Measurements from ENCODE around the gene ASAP2.

ASAP2 gene

GRCh38 chr2:9220201-9220600 is 13.6 kb downstream of the ASAP2 start:
- no peaks in the 10 kb centered on the region for H3K27me3 ChIP-seq (replicated peaks; ENCODE audit: control insufficient read depth, insufficient read depth, low read length, poor library complexity, severe bottlenecking)
- H3K4me3 ChIP-seq (ENCODE audit: insufficient read depth, low read depth, low read length, poor library complexity, severe bottlenecking): no peak overlapping the region
- DNase-seq: no peak
- no peaks in the 10 kb centered on the region for H3K36me3 ChIP-seq (ENCODE audit: control insufficient read depth, insufficient read depth, low read length)
- no peaks in the 10 kb centered on the region for H3K4me1 ChIP-seq (ENCODE audit: control insufficient read depth, insufficient read depth, low read length, poor library complexity, severe bottlenecking)
- no peak overlapping the region for H3K27ac ChIP-seq (ENCODE audit: insufficient read depth, low read length, poor library complexity, severe bottlenecking)
- no peaks in the 10 kb centered on the region for H3K9me3 ChIP-seq (ENCODE audit: control insufficient read depth, low read length)

- H3K27me3 ChIP-seq (replicated peaks; ENCODE audit: control insufficient read depth, insufficient read depth, low read length, poor library complexity, severe bottlenecking): no peaks in the 10 kb centered on the region
- H3K27ac ChIP-seq (ENCODE audit: insufficient read depth, low read length, poor library complexity, severe bottlenecking): no peak overlapping the region
- DNase-seq: no peak
- H3K9me3 ChIP-seq (ENCODE audit: control insufficient read depth, low read length): no peaks in the 10 kb centered on the region
- no peaks in the 10 kb centered on the region for H3K36me3 ChIP-seq (ENCODE audit: control insufficient read depth, insufficient read depth, low read length)
- no peak overlapping the region for H3K4me3 ChIP-seq (ENCODE audit: insufficient read depth, low read depth, low read length, poor library complexity, severe bottlenecking)
- H3K4me1 ChIP-seq (ENCODE audit: control insufficient read depth, insufficient read depth, low read length, poor library complexity, severe bottlenecking): no peaks in the 10 kb centered on the region
Observed at GRCh38 chr2:9221223-9221622, 14.6 kb downstream of the ASAP2 start.

DNA sequence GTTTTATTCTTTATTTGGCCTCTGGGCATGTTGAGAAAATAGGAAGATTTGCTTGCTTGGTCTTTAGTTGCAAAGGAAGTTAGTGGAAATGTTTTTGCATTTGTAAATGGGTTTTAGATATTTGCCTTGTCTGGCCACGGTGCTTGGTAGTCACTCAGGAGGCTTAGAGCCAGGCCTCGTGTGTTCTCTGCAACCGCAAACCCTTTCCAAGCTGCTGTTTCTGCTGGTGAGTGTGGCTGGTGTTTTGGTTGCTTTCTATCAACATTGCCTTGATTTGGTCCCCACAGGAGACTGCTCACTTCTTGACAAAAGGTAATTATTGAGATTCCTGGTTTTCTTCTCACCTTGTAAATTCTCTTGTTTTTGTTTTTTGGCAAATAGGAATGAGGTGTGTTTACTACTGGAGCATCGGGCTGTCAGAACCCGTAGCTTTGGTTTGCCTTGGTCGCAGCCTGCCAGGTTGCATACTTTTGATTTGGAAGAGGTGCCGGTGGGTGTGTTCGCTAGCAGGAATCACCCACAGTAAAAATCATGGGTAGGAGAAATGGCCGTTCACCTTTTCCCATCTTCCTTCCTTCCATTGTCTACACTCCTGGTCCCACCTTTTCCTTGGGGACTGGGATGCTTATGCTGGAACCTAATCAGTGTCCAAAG is 15.8 kb downstream of the ASAP2 start:
- Histone ChIP-seq H3K36me3 (ENCODE audit: control insufficient read depth, insufficient read depth, low read length) (no peaks in the 10 kb centered on the region), H3K27me3 (replicated peaks; ENCODE audit: control insufficient read depth, insufficient read depth, low read length, poor library complexity, severe bottlenecking) (no peaks in the 10 kb centered on the region), H3K4me3 (ENCODE audit: insufficient read depth, low read depth, low read length, poor library complexity, severe bottlenecking) (no peak overlapping the region), H3K27ac (ENCODE audit: insufficient read depth, low read length, poor library complexity, severe bottlenecking) (no peak overlapping the region), H3K9me3 (ENCODE audit: control insufficient read depth, low read length) (no peaks in the 10 kb centered on the region), H3K4me1 (ENCODE audit: control insufficient read depth, insufficient read depth, low read length, poor library complexity, severe bottlenecking) (no peaks in the 10 kb centered on the region)
- no peak for DNase-seq

GRCh38 chr2:9222893-9223287 is 16.3 kb downstream of the ASAP2 start:
- Histone ChIP-seq H3K9me3 (ENCODE audit: control insufficient read depth, low read length) (no peaks in the 10 kb centered on the region), H3K4me3 (ENCODE audit: insufficient read depth, low read depth, low read length, poor library complexity, severe bottlenecking) (no peak overlapping the region), H3K27me3 (replicated peaks; ENCODE audit: control insufficient read depth, insufficient read depth, low read length, poor library complexity, severe bottlenecking) (no peaks in the 10 kb centered on the region), H3K27ac (ENCODE audit: insufficient read depth, low read length, poor library complexity, severe bottlenecking) (no peak overlapping the region), H3K36me3 (ENCODE audit: control insufficient read depth, insufficient read depth, low read length) (no peaks in the 10 kb centered on the region), H3K4me1 (ENCODE audit: control insufficient read depth, insufficient read depth, low read length, poor library complexity, severe bottlenecking) (no peaks in the 10 kb centered on the region)
- DNase-seq: no peak

DNA sequence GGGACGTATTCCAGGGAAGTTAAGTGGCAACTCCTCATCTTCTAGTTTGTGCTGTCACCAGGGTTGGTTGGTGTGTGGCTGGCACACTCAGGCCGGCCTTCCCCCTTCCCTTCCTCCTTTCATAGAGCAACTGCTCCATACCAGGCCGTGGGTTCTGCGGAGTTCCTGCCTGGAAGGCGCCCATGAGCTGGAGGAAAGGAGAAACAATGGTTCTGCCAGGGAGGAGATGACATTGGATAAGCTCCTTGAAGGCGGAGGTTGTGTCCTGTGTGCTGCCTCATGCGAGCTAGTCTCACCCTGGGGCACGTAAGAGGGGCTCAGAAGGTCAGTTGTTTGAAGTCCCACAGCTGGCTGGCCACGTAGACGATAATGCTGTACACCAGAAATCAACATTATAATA is 19.2 kb downstream of the ASAP2 start:
- H3K27ac ChIP-seq (ENCODE audit: insufficient read depth, low read length, poor library complexity, severe bottlenecking): no peak overlapping the region

DNA sequence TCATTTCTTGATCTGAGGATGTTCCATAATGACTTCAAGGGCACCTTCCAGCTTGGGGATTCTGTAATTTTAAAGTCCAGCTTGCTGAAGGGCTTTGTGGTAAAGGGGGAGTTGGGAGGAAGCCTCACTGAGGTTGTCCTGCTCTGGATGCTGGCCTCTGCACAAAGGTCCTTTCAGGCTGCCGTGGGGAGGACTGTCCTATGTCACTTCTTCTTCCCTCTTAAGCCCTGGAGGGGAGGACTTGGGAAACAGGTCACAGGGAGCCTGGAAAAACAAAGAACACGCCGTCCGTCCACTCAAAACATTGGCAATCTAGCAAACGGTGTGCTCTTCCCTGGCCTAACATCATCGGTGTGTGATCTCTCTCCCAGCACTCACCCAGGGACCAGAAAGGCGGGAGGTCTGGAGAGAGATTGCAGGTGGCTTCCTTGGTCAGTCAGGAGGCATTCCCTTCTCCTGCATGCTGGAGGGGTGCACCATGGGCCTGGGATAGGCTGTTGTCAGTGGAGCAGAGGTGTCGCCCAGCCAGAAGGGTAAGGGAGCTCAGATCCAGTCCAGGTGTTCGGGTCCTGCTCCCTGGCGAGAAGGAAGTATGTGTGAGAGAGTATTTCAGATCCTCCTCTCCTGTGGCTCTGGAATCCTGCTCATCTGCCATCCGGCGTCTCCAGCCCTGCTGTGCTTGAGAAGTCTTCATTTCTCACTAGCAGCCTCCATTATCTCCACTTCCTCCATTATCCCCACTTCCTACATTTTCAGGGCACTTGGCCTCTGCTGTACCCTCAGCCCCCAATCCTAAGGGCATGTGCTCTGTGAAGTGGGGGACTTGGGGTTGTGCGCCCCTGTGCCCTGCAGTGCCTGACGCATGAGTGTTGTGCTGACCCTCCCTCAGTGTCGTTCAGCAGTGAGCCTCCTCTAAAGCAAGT is 20.1 kb downstream of the ASAP2 start:
- H3K36me3 ChIP-seq (ENCODE audit: control insufficient read depth, insufficient read depth, low read length): no peaks in the 10 kb centered on the region
- no peaks in the 10 kb centered on the region for H3K27me3 ChIP-seq (replicated peaks; ENCODE audit: control insufficient read depth, insufficient read depth, low read length, poor library complexity, severe bottlenecking)
- H3K9me3 ChIP-seq (ENCODE audit: control insufficient read depth, low read length): no peaks in the 10 kb centered on the region
- H3K4me3 ChIP-seq (ENCODE audit: insufficient read depth, low read depth, low read length, poor library complexity, severe bottlenecking): no peak overlapping the region
- no peak for DNase-seq
- no peak overlapping the region for H3K27ac ChIP-seq (ENCODE audit: insufficient read depth, low read length, poor library complexity, severe bottlenecking)
- H3K4me1 ChIP-seq (ENCODE audit: control insufficient read depth, insufficient read depth, low read length, poor library complexity, severe bottlenecking): no peaks in the 10 kb centered on the region

More for the DNA sequence above, 19.2 kb downstream of the ASAP2 start:
- Histone ChIP-seq H3K36me3 (ENCODE audit: control insufficient read depth, insufficient read depth, low read length) (no peaks in the 10 kb centered on the region), H3K27me3 (replicated peaks; ENCODE audit: control insufficient read depth, insufficient read depth, low read length, poor library complexity, severe bottlenecking) (no peaks in the 10 kb centered on the region), H3K4me3 (ENCODE audit: insufficient read depth, low read depth, low read length, poor library complexity, severe bottlenecking) (no peak overlapping the region), H3K9me3 (ENCODE audit: control insufficient read depth, low read length) (no peaks in the 10 kb centered on the region), H3K4me1 (ENCODE audit: control insufficient read depth, insufficient read depth, low read length, poor library complexity, severe bottlenecking) (no peaks in the 10 kb centered on the region)
- DNase-seq: no peak

DNA sequence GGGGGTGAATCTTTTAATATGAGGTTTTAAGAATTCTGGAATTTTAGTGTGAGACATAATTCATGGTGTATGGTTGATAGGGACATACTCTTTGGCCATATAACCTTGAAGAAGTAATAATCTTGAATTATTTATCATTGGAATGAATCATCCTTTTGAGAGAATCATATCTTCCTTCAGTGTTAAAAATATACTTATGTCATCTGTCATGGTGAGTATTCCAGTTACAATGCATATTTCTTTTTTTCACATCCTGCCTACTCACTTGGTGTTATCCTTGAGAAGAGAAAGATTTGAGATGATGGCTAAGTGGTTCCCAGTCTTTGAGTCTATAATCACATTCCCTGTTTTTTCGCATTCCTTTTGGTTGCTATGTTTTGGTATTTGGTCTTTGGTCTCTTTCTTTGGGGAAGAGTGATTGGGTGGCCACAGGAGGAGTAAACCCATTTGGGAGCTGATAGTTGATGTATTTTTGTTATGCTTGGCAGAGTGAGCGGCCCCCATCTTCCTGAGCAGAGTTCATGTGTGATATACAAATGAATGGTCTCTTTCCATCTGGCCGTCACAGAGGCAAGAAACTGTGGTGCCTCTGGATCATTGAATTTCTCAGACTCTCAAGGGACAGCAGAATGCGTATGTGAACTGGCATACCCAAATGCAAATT is 21.6 kb downstream of the ASAP2 start:
- Histone ChIP-seq H3K27me3 (replicated peaks; ENCODE audit: control insufficient read depth, insufficient read depth, low read length, poor library complexity, severe bottlenecking) (no peaks in the 10 kb centered on the region), H3K27ac (ENCODE audit: insufficient read depth, low read length, poor library complexity, severe bottlenecking) (no peak overlapping the region), H3K4me3 (ENCODE audit: insufficient read depth, low read depth, low read length, poor library complexity, severe bottlenecking) (no peak overlapping the region), H3K9me3 (ENCODE audit: control insufficient read depth, low read length) (no peaks in the 10 kb centered on the region), H3K36me3 (ENCODE audit: control insufficient read depth, insufficient read depth, low read length) (no peaks in the 10 kb centered on the region), H3K4me1 (ENCODE audit: control insufficient read depth, insufficient read depth, low read length, poor library complexity, severe bottlenecking) (no peaks in the 10 kb centered on the region)
- no peak for DNase-seq

GRCh38 chr2:9228781-9229469 is 22.3 kb downstream of the ASAP2 start:
- Histone ChIP-seq H3K9me3 (ENCODE audit: control insufficient read depth, low read length) (no peaks in the 10 kb centered on the region), H3K27ac (ENCODE audit: insufficient read depth, low read length, poor library complexity, severe bottlenecking) (no peak overlapping the region), H3K27me3 (replicated peaks; ENCODE audit: control insufficient read depth, insufficient read depth, low read length, poor library complexity, severe bottlenecking) (no peaks in the 10 kb centered on the region), H3K4me3 (ENCODE audit: insufficient read depth, low read depth, low read length, poor library complexity, severe bottlenecking) (no peak overlapping the region), H3K4me1 (ENCODE audit: control insufficient read depth, insufficient read depth, low read length, poor library complexity, severe bottlenecking) (no peaks in the 10 kb centered on the region), H3K36me3 (ENCODE audit: control insufficient read depth, insufficient read depth, low read length) (no peaks in the 10 kb centered on the region)
- DNase-seq: no peak

DNA sequence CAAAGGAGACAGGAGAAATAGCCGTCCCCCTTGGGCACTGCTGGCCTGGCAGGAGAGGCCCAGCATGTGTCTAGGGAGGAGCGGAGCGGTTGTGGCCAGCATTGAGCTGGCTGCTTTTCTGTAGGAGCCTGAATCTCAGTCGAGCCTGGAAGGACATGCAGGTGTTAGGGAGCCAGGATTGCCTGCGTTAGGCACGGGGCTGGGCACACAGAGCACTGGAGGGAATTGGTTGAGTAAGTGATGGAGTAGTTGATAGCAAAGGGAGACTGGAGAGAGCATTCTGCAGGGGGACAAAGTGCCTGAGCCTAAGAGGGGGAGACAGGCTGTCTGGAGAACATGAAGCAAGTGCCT is 22.8 kb downstream of the ASAP2 start:
- no peak overlapping the region for H3K4me3 ChIP-seq (ENCODE audit: insufficient read depth, low read depth, low read length, poor library complexity, severe bottlenecking)
- H3K27me3 ChIP-seq (replicated peaks; ENCODE audit: control insufficient read depth, insufficient read depth, low read length, poor library complexity, severe bottlenecking): no peaks in the 10 kb centered on the region
- no peaks in the 10 kb centered on the region for H3K4me1 ChIP-seq (ENCODE audit: control insufficient read depth, insufficient read depth, low read length, poor library complexity, severe bottlenecking)
- H3K27ac ChIP-seq (ENCODE audit: insufficient read depth, low read length, poor library complexity, severe bottlenecking): no peak overlapping the region
- H3K9me3 ChIP-seq (ENCODE audit: control insufficient read depth, low read length): no peaks in the 10 kb centered on the region
- no peaks in the 10 kb centered on the region for H3K36me3 ChIP-seq (ENCODE audit: control insufficient read depth, insufficient read depth, low read length)
- DNase-seq: no peak

All from effector memory CD4-positive, alpha-beta T cell (primary cell).